ENCODE measurements around the gene OSBPL10.

DNA sequence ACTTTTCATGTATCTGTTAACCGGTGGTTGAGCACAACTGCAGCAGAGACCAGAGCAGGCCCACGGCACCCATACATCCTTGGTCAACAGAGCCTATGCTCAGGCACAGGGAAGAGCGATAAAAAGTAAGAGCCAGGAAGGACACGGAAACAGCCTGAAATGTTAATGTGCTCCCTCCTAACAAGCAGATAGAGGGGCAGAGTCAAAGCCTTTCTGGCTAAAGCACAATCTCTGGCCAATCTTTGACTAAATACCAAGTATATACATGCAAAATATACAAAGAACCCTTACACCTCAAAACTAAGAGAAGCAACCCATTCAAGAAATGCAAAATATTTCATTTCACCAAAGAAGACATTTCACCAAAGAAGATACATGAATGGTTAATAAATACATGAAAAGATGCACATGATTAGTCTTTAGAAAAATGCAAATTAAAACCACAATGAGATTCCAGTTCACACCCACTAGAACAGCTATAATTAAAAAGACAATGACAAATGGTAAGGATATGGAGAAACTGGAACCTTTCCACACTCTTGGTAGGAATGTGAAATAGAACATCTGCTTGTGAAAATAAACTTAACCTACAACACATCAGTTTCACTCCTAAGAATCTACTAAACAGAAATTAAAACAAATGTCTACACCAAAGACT lies 88.0 kb downstream of the OSBPL10 start:
- TF ChIP-seq CTCF (IDR thresholded peaks at IDR 0.05) (no peak), POLR2A (IDR thresholded peaks at IDR 0.05) (no peak)
